SH-SY5Y (cell line): ENCODE measurements around the gene MDM4.

Source experiments
- GATA2 ChIP-seq: IDR thresholded peaks from 2 replicates; pipeline ENCODE4 v1.6.1; 2011; ENCODE audit warnings: mild to moderate bottlenecking, low read depth, low read length
- GATA3 ChIP-seq: IDR thresholded peaks from 2 replicates; pipeline ENCODE4 v1.6.1; 2011; ENCODE audit warnings: low read depth, mild to moderate bottlenecking, low read length, moderate library complexity

The MDM4 gene

DNA sequence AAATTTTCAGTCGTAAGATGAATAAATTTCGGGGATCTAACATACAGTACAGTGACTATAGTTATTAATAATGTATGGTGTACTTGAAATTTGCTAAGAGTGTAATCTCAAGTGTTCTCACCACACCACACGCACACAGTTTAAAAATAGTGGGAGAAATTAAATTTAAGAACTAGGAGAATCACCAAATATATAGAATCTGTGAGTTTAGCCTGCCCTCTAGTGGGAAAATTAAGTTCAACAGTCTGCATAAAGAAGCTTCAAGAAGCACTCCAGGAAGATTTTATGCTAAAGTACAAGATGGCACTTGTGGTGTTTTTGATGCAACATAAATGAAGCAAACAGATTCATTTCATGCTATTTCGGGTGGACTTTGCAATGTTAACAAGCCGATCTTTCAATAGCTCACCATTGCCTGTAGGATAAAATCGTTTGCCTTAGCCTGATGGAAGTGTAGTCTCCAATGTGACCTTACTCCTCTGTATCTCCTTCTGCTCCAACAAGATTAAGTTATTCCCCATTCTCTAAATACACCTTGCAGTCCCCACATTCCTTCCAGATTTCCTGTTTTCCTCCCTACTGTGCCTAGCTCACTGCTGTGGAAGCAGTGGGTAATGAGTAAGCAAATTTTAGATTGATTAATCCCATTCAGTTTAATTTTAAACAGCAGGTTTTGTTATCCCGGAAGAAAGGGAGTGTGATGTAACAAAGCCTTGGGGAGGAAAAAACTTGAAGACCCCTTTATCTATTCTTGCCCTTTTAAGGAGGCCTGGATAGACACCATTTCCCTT is 12.9 kb upstream of the MDM4 start:
- TF ChIP-seq GATA2 (no peak), GATA3 (no peak)

DNA sequence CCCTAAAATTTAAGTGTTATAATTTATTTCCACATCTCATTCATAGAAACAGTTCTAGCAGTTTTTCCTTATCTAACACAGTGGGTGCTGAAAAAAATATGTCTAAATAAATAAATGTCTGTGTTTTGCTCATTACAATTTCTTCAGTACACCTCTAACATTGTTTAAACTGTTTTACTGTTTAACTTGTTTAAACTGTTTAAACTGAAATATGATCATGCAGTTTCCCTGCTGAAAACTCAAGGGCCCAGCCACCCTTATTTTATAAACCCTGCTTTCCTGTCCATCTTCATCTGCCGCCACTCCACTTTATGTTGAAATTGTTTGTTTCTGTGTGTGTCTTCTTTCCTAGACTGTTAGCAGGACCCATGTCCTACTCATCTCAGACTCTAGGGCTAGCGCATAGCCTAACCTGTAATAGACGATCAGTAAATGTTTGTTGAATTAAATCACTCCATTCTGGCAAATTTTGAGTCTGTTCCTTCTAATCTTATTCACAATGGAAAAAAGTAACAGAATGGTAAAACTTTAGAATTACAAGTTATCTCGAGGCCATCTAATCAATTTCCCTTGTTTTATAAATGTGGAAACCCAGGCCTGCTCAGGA is 12.2 kb upstream of the MDM4 start:
- TF ChIP-seq GATA3 (no peak), GATA2 (no peak)

DNA sequence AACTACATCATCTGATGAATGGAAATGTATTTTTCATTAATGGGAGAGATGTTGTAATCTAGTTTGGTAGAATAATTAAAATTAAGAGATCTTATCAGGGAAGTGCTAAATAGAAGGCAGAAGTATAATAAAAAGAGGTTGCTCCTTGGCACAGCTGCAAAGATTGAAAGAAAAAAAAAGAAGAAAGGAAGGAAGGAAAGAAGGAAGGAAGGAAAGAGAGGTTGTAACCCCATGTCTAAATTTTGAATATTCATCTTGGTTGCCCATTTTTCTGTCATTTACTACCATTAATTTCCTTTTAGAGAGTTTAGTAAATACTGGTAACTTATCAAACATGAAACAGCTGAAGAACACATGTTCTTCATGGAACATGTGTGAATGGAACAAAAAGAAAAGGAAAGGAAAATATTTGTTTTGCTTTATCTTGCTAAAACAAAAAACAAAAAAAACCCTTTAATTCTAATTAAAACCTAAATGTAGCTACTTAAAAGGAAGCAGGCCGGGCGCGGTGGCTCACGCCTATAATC is 10.5 kb upstream of the MDM4 start:
- no peak for TF ChIP-seq GATA3

DNA sequence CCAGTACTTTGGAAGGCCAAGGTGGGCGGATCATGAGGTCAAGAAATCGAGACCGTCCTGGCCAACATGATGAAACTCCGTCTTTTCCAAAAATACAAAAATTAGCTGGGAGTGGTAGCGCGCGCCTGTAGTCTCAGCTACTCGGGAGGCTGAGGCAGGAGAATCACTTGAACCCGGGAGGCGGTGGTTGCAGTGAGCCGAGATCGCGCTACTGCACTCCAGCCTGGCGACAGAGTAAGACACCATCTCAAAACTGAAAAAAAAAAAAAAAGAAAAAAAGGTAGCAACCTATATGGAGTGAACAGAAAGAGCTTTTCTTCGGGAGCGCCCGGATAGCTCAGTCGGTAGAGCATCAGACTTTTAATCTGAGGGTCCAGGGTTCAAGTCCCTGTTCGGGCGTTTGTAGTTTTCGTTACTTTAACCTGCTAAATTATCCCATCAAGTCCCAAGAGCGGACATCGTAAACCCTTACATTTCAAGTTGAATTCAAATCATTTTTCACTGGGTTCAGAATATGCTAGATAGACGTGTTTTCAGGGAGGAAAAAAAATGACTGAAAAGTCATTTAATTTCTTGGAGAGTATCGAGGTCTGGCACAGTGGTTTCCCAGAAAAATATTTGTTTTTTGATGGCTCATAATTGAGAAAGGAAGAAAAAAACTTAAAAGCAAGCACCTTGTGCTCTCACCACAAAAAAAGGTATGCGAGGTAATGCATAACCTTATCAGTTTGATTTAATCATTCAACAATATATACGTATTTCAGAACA is 9.8 kb upstream of the MDM4 start:
- no peak for TF ChIP-seq GATA3
- TF ChIP-seq GATA2 = peak; percentile 33; the same call in 1 of the 2 replicates

DNA sequence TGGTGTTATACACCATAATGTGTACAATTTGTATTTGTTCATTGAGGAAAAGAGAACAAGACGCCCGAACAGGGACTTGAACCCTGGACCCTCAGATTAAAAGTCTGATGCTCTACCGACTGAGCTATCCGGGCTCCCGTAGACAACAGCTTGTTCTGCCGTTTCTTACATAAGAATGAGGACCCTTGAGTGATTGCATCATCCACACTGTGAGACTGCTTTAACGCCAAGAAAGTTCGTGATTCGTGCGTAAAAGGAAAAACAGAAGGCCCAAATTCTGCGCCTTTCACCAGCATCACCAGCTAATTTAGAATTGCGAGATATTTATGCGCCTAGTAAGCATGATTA is 9.3 kb upstream of the MDM4 start:
- TF ChIP-seq GATA3 = no peak
- no peak for TF ChIP-seq GATA2

DNA sequence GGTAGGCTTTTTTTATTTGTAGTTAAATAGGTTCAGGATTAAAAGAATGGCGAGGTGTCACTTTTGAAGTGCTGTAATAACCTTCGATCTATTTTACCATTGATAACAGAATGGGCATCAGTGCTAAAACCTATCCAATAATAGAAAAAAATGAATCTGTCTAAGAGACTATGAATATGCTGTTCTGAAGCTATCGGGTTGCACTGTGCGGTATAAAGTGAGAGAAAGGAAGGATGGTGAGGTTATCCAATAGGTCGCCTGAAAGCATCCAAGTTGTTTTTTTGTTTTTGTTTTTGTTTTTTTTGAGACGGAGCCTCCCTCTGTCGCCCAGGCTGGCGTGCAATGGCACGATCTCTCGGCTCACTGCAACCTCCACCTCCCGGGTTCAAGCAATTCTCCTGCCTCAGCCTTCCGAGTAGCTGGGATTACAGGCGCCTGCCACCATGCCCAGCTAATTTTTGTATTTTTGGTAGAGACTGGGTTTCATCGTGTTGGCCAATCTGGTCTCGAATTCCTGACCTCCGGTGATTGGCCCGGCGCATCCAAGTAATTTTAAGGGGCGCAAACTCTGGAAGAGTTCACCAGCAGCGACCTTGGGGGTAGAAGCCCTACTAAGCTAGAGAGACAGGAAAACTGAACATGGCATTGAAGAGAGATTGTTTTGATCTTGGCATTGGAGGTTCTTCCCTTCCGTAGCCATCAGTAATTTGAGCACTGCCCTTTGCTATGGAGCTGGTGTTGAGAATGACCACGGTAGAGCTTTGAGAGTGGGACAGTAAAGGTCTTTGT is 8.7 kb upstream of the MDM4 start:
- TF ChIP-seq GATA2 (no peak), GATA3 (no peak)

DNA sequence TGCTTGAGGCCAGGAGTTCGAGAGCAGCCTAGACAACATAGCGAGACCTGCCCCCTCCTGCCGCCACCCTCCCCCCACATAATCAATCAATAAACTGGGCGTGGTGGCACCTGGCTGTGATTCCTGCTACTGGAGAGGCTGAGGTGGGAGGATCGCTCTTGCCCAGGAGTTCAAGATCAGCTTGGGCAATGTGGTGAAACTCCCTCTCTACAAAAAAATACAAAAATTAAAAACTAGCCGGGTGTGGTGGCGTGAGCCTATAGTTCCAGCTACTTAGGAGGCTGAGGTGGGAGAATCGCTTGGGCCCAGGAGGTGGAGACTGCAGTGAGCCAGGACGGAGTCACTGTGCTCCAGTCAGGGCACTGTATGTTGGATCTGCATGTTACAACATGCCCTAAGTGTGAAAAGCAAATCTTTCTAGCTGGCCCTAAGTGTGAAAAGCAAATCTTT is 7.0 kb upstream of the MDM4 start:
- TF ChIP-seq GATA2 = no peak
- TF ChIP-seq GATA3 = no peak

DNA sequence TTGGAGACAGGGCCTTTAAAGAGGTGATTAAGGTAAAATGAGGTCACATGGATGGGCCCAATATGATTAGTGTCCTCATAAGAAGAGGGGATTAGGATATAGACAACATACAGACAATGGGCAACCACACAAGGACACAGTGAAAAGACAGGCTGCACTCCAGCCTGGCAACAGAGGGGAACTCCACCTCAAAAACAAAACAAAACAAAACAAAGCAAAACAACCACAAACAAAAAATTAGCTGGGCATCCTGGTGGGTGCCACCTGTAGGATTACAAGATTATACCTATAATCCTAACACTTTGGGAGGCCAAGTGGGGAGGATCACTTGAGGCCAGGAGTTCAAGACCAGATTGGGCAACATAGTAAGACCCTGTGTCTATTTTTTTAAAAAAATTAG is 4.8 kb upstream of the MDM4 start:
- TF ChIP-seq GATA2 (no peak), GATA3 (no peak)

DNA sequence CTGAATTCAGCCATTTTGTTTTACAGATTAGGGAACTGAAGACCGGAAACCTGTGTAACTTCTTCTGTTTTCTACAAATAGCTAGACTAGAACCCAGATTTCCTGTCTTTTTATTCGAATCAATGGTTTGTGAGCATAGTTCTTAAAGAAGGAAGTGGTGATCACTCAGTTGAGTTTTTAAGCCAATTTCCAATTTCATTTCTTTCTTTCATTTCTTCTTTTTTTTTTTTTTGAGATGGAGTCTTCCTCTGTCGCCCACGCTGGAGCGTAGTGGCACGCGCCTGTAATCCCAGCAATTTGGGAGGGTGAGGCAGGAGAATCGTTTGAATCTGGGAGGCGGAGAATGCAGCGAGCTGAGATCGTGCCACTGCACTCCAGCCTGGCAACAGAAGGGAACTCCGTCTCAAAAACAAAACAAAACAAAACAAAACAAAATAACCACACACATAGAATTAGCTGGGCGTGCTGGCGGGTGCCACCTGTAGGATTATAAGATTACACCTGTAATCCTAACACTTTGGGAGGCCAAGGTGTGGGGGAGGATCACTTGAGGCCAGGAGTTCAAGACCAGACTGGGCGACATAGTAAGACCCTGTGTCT is 3.0 kb upstream of the MDM4 start:
- TF ChIP-seq GATA3 = no peak
- no peak for TF ChIP-seq GATA2

DNA sequence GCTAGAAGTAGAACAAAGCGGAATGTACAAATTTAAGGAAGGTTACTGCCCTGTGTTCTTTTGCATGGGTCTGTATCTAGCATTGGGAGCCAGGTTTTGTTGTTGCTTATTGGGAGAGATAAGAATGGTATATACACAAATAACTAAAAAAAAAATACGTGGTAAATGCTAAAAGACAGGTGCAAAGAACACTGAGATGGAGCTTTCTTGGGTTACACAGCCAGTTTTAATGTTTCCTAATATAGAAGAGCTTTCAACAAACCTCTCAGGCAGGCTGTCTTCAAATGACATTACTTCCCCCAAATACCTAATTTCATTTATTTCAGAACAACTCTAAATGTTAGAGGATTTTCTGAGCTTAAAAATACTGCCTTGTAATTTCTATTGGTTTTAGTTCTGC is 1.4 kb upstream of the MDM4 start:
- TF ChIP-seq GATA2 (no peak), GATA3 (no peak)

DNA sequence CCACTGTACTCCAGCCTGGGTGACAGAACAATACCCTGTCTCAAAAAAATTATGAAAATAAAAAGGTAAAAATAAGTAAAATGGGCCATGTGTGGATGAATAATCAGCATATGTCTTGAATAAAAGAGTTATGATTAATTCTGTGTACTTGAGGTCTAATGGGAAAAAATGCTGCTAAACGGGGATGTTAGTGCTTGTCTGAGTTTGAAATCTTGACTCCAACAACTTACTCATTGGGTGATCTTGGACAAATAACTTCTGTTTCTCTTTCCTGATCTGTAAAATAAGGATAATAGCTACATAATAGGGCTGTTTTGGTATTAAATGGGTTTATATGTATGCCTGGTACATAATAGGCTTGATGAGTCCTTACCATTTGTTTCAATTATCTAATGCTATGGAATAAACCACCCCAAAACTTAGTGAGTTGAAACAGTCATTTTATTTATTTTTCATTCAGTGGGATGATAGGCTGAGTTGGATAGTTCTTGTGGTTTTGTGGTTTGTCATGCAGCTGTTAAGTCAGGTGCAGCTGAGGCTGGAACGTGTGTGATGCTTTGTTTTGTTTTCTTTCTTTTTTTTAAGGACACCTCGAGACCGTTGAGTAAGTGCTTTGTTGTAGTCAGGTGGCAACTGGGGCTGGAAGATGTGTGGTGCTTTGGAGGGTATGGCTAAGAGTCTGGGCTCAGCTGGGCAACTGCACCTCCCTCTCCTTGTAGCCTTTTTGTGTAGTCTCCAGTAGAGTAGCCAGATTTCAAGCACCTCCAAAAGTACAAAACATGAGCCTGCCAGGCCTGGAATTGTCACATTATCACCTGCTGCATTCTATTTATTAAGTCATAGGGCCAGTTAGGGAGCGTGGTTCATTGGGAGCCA is 4.9 kb downstream of the MDM4 start:
- no peak for TF ChIP-seq GATA3
- TF ChIP-seq GATA2 = no peak

DNA sequence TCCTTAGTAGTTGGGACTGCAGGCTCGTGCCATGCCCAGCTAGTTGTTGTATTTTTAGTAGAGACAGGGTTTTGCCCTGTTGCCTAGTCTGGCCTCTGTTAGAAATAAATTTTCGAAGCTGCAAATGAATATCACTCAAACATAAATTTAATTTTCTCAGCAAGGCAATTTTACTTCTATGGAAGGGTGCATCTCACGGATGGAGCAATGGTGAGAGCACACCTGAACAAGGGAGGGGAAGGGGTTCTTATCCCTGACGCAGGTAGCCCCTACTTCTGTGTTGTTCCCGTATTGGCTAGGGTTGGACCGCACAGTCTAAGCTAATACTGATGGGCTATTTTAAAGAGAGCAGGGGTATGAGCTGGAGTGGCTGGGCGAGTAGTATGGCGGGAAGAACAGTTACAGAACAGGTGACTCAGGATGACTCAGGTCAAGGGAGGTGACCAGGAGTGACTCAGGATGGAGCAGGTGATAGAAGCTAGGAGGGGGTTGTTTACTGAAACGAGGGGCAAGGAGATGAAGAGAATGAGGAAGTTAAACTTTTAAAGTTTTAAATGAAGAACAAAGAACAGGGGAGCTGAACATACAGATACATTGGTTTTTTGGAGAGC is 7.5 kb downstream of the MDM4 start:
- TF ChIP-seq GATA3 (no peak), GATA2 (no peak)
